HG03558 (cell line): ENCODE data around the gene ADAM15.

Experiments used
- ATAC-seq: cut with Tn5 transposase; IDR thresholded peaks from one replicate; pipeline ENCODE4 v1.9.1; 2021; ENCODE audit warnings: moderate number of reproducible peaks; ENCODE audit not compliant: unreplicated experiment; ENCODE audit errors: extremely low read depth

ADAM15 gene

DNA sequence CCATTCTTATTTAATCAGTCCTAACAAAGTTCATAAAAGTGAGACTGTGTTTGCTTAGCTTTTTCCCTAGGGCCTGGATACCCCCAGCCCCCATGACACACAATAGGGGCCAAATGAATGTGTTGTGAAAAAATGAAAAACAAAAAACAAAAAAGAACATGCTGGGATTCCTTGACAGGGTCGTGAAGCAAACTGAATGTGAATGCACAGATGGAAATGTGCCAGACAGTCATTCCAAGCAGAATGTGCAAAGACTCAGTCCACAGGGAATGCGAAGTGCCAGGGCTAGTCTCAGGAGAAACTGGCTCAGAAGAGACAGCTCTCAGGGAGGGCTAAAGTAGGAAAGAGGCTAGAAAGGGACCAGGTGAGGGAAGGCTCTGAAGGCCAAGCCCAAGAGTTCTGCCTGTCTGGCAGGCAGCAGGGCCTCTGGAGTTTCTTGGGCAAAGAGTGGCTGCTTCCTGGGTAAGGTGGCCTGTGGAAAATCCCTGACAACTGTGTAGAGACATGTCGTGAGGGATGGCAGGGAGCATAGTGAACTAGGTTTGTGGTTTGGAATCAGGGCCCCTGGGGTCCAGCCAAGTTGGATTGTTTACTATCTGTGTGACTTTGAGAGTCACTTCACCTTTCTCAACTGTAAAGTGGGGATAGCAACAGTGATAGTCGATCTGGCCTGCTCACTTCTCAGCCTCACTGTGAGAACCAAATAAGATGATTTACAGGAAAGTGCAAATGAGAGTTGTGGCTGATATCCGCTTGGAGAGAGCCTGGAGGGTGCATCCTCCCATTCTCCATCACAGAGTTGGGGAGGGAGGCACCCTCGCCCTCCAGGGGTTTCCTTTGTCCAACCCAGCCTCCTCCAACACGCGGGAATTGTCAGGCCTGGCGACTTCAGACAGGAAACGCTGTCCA lies 1.2 kb upstream of the ADAM15 start:
- no peak for ATAC-seq

DNA sequence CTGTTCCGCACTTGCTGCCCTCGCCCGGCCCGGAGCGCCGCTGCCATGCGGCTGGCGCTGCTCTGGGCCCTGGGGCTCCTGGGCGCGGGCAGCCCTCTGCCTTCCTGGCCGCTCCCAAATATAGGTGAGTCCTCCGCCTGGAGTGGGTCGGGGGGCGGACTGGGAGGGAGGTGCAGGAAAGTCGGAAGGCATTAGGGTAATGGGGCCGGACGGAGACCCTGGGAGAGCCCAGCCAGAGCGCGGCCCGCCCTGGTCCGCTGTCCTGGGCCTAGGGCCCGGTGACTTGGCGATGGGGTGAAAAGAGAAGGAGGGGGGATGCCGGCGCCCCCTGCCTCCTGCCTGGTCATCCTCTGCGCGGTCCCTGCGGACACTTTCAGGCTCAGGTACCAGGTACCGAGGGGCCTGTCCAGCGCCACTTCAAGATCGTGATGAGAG lies 243 bp downstream of the ADAM15 start:
- ATAC-seq, result no peak

DNA sequence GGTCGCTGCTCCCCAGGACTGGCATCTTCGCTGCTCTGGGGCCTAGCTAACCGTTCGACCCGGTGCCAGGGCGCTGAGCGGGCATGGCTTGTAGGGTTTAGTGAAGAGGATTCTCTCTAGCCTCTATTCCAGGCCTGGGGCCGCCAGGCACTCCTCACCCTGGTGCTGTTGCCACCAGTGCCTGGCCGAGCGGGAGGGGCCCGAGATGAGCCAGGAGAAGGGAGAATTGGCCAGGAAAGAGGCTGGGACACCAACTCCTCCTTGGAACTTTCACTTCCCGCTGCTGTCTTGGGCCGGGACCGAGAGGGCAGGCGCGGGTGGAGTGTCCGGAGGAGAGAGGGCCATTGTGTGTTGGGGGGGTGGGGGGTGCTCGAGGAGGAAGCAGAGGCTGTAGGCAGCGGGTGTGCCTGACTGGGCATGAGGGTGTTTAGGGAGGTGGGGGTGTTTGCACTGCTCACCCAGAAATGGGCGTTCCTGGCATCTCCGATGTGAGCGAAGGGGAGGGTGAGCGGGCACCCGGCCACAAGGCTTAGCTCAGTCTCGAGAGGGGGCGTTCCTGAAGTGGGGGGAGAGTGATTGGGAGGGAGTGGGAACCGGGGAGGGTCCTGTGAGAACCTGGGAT lies 772 bp downstream of the ADAM15 start:
- ATAC-seq, result no peak

DNA sequence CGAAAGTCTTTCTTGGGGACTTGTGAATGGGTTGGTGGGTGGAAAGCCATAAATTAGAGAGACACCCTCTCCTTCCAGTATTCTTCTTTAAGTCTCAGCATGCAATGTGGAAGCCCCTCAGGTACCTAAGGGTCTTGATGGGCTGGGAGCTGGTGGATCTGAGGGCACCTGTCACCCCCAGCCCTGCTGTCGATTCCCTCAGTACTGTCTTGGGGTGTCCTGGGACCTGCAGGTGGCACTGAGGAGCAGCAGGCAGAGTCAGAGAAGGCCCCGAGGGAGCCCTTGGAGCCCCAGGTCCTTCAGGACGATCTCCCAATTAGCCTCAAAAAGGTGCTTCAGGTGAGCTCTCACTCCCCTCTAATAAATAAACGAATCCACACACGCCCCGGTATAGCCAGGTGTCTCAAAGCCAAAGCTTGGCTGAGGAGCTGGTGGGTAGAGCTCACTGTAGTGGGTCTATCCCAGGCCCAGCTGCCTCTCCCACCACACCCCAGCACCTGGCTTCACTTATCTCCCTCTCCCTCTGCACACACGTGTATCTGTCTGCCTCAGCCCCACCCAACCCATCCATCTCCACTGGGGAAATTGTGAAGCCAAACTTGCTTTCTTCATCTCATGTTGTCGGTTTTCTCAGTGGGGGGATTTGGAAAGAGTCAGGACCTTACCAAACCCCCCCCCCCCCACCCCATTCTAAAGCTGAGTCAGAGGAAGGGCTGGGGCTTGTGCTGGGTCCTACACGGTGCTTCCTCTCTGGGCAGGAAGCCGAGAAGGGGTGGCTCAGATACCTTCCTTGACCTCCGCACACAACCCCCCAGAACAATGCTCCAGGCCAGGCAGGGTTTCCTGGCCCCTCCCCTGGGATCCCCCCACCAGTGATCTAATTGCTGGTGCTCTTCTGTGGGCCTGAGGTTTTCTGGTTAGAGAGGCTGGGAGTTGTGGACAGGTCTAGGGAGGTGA lies 1.6 kb downstream of the ADAM15 start:
- no peak for ATAC-seq

DNA sequence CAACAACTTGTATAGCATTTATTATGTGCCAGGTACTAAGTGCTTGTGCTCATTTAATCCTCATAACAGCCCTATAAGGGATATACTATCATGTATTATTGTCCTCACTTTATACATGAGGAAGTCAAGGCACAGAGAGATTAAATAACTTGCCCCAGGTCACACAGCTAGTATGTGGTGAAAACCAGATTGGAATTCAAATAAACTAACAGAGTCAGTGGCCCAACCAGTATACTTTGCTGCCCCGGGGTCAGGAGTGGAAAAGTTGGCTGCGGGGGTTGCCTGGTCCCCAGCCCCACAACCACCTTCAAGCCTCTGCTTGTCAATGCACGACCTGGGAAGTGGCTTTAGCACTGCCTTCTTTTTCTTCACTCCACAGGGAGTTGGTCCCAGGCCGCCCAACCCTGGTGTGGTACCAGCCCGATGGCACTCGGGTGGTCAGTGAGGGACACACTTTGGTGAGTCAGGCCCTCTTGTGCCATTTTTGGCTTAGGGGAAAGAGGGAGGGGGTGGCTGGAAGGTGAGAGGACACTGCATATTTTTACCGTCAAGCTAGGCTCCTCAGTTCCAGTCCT lies 2.5 kb downstream of the ADAM15 start:
- no peak for ATAC-seq

DNA sequence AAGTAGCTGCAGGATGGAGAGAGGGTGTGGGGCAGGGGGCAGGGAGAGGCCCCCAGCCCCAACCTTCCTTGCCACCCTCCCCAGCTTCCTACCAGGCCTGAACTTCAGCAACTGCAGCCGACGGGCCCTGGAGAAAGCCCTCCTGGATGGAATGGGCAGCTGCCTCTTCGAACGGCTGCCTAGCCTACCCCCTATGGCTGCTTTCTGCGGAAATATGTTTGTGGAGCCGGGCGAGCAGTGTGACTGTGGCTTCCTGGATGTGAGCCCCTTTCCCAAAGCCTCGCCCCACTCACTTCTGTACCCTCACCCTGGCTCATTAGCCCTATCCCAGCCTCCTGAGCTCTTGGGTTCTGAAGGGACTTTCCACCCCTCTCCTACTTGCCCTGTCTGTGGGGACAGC lies 6.0 kb downstream of the ADAM15 start:
- no peak for ATAC-seq

DNA sequence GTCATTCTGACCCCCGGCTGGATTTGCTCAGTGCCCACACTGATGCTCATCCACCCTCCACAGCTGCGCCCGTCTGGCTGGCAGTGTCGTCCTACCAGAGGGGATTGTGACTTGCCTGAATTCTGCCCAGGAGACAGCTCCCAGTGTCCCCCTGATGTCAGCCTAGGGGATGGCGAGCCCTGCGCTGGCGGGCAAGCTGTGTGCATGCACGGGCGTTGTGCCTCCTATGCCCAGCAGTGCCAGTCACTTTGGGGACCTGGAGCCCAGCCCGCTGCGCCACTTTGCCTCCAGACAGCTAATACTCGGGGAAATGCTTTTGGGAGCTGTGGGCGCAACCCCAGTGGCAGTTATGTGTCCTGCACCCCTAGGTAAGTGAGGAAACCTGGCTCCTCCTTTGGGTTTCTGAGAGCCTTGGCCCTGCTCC lies 6.7 kb downstream of the ADAM15 start:
- no peak for ATAC-seq

DNA sequence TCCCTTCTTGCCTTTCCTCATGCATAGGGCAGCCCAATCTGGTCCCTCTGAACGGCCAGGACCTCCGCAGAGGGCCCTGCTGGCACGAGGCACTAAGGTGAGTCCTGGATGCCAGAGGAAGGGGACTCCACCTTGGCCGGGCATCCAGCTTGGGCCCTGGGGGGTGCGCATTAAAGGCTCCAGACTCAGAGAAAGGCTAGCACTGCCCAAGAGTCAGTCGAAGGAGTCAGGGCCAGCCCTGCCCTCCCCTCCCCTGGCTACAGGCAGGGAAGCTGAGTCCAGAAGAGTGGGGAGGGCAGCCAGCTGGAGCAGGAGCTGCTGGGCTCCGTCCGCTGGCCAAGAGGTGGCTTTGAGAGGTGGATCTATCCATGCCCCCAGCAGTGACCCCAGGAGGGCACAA lies 9.6 kb downstream of the ADAM15 start:
- no peak for ATAC-seq

DNA sequence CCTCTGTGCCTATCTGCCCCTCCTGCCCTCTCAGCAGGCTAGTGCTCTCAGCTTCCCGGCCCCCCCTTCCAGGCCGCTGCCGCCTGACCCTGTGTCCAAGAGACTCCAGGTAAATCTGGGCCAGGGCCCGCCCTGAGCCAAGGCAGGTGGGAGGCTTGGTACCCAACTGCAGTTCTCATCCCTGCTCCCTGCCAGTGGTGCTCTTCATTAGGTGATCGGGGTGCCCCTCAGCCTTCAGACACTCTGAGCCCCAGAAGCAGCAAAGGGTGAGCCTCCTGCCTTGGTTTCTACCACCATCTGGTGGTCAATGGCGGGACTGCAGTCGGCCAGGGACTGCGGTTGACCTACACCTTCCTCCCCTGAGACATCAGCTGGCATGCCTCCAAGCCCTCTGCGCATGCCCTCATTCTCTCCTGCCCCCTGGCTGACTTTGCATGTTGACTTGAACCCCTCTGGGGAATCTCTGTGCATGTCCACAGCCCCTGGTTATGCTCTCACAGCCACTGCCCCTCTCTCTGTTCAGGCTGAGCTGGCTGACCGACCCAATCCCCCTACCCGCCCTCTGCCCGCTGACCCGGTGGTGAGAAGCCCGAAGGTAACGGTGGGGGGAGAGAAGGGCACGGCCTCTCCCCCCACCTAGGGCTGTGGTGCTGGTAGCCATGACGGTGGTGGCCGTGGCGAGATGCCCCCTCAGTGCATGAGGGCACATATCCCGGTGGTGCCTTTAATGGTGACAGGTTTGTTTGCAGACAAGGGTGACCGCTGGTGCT lies 10.4 kb downstream of the ADAM15 start:
- no peak for ATAC-seq

DNA sequence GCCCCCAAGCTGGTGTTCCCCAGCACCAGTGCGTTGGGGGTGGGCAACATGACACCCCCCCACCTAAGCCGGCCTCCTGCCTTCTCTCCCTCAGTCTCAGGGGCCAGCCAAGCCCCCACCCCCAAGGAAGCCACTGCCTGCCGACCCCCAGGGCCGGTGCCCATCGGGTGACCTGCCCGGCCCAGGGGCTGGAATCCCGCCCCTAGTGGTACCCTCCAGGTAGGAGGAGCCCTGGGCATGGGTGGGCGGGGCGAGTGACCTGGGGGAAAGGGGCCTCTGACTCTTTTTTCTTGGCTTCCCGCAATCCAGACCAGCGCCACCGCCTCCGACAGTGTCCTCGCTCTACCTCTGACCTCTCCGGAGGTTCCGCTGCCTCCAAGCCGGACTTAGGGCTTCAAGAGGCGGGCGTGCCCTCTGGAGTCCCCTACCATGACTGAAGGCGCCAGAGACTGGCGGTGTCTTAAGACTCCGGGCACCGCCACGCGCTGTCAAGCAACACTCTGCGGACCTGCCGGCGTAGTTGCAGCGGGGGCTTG lies 11.1 kb downstream of the ADAM15 start:
- ATAC-seq, result no peak

DNA sequence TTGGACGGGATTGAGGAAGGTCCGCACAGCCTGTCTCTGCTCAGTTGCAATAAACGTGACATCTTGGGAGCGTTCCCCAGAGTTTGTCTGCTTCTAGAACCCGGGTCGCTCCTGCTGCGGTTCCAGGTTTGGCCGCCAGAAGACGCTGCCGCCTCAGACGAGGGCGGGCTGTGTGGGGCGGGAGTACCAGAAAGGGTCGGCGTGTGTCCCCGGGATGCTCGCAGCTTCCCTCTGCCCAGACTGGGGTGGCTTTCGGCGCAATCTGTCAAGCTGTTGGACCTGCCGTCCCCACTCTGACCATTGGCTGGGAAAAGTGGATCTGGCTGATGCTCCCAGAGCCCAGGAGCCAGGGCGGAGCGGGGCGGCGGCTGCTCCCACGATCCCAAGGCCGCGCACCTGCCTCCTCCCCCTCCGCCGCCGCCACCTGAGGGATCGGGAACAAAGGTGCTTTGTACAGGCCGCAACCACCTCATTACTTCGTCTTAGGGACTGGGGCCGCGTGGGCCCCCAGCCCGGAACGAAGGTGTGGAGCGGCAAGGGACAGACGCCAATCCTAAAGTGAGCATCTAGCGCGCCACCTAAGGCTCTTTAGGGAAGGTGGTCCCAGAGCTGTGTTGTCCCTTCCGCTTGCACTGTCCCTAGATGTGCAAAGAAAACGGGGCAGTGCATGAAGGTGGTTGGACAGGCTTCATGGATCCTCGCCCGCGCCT lies 11.7 kb downstream of the ADAM15 start:
- no peak for ATAC-seq

DNA sequence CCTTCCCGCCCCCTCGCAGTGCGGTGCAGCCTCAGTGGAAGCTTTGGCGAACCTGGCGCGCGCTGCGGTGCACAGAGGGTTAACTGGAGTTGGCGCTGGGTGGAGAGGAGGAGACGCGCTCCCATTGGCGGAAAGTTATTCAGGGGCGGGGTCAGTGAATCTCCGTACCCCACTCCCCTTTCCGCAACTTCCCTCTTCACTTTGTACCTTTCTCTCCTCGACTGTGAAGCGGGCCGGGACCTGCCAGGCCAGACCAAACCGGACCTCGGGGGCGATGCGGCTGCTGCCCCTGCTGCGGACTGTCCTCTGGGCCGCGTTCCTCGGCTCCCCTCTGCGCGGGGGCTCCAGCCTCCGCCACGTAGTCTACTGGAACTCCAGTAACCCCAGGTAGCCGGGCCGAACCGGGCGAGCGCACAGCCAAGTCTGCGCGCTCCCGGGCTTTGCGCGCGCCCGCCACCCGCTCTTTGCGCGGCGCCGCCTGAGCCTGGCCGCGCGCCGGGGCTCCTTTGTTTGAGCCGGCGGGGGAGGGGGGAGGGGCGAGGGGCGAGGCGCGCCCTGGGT lies 12.5 kb downstream of the ADAM15 start, which contains the start of gene EFNA4:
TSS of gene EFNA4 (plus strand) at position 191 of the 561 bp plus-strand sequence. CDS start at position 275, 84 bp downstream.
- peak; percentile 55 for ATAC-seq

DNA sequence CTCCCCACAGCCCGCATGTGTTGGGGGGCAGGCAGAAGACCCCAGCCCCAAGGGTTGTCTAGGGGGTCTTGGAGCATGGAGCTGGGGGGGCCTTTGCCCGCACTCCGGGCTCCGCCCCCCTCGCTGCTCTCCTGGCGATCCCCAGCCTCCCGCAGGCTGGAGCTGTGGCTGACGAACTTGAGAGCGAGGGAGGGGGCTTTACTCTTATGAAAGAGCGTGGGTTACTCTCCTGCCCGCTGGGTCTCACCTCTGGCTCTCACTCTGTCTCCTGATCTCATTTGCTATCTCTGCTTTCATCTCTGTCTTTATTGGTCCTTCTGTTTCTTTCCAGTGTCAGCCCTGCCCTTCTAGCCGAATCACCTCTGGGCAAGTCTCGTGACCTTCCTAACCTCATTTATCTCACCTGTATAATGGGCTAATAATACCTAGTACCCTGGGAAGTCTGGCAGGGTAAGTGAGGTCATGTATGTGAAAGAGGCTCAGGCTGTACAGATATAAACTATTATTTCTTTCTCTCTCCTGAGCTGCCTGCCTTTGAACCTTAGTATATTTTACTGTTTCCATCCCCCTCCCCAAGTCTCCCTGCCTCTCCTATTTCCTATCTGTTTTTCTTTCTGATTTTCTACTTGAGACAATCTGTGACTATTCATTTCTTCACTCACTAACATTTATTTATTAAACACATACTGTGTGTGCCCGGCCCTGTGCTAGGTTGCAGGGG lies 13.2 kb downstream of the ADAM15 start:
- no peak for ATAC-seq

DNA sequence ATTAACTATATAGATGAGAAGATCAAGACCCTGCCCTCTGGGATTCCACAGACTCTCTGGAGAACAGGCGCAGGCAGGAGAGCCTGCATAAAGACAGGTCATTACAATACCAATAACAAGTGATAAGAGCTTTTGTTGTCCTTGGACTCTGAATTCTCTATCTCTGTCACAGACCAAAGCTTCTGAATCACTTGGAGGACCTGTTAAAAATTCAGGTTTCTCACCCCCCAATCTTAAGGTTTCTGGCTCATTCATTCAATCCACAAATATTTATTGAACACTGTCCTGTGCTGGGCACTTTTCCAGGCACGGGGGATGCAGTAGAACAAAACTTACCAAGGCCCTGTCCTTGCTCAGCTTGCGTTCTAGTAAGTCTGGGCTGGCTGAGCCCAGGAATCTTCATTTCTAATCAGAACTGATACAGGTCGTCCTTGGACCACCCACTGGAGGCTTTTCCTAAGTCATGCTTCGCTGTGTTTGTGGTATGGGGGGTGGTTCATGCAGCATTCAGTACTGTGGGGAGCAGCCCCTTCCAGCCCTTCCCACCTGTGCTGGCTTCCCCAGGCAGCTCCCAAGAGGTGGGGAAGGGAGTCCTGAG lies 13.8 kb downstream of the ADAM15 start:
- no peak for ATAC-seq

DNA sequence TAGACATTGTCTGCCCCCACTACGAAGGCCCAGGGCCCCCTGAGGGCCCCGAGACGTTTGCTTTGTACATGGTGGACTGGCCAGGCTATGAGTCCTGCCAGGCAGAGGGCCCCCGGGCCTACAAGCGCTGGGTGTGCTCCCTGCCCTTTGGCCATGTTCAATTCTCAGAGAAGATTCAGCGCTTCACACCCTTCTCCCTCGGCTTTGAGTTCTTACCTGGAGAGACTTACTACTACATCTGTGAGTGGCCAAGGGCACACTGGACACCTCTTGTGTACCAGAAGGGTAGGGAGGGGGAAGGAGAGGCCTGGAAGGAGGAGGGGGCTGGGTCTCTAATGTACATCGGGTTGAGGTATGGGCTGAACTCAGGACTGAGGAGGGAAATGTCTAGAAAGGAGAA lies 15.7 kb downstream of the ADAM15 start:
- ATAC-seq, result no peak

DNA sequence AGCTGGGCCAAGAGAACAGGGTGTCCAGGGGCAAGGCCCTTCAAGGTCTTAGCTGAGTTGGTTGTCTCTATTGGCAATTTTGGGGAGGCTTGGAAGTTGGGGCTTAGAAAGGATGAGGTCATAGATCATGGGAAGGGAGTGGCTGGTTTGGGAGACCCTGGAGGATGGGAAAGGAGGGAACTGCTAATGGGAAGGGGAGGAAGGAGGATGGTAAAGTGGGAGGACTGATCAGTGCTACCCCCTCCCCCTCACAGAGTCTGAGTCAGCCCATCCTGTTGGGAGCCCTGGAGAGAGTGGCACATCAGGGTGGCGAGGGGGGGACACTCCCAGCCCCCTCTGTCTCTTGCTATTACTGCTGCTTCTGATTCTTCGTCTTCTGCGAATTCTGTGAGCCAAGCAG lies 17.5 kb downstream of the ADAM15 start:
- no peak for ATAC-seq

DNA sequence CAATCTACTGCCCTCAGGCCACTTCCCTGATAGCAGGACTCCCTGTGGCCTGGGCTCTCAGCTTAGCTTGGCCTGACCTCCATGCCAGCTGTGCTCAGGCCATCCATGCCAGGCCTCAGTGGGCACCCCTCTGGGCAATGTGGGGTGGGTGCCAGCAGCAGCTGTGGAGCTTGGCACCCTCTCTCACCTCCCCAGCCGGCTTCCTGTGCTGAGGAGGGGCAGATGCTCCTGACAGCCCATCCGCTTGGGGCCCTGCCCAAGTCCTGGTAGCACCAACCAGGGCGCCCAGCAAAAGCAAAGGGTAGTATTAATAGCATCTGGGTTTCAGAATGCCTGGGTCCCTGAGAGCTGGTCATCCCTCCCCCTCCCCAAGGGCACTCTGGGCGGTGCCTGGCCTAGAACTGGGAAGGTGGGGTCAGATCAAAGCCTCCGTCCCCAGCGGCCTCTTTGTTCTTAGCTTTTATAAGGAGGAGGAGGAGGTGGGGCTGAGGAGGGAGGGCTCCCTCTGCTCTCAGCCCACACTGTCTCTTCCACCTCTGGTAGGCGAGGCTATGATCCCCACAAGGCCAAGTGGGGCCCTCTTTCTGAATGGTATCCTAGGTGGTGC lies 18.5 kb downstream of the ADAM15 start:
- no peak for ATAC-seq
